HG02571 (cell line): Measurements from ENCODE around the gene CRYAA.
"Not testable (repeated sequence)": the region's sequence is repeated elsewhere in the genome, so short reads cannot be mapped to it uniquely, and the experiment has no call there.

ENCODE experiments used
- ATAC-seq: cut with Tn5 transposase; IDR thresholded peaks from one replicate; pipeline ENCODE4 v1.9.1; 2021; ENCODE audit warnings: mild to moderate bottlenecking, moderate library complexity; ENCODE audit not compliant: unreplicated experiment

The CRYAA gene

GRCh38 chr21:43176621-43177020, 7.8 kb downstream of the CRYAA start:
- peak; percentile 41 for ATAC-seq

- peak; percentile 70 for ATAC-seq
These were observed 8.5 kb downstream of the CRYAA start for GRCh38 chr21:43177043-43177906.

- not testable (repeated sequence) for ATAC-seq
These were observed 9.5 kb downstream of the CRYAA start for GRCh38 chr21:43178175-43178826.

- ATAC-seq: not testable (repeated sequence)
These were observed 12.2 kb downstream of the CRYAA start for GRCh38 chr21:43181033-43181432.

GRCh38 chr21:43187268-43187667, 18.5 kb downstream of the CRYAA start:
- ATAC-seq: not testable (repeated sequence)

- ATAC-seq: no peak
These were observed 18.9 kb downstream of the CRYAA start for GRCh38 chr21:43187715-43188114.

GRCh38 chr21:43188181-43188580, 19.4 kb downstream of the CRYAA start:
- no peak for ATAC-seq

GRCh38 chr21:43188592-43189210, 19.9 kb downstream of the CRYAA start:
- no peak for ATAC-seq

GRCh38 chr21:43189936-43190335, 21.1 kb downstream of the CRYAA start:
- no peak for ATAC-seq

- no peak for ATAC-seq
These were observed 21.7 kb downstream of the CRYAA start for GRCh38 chr21:43190544-43190943.

- no peak for ATAC-seq
These were observed 22.1 kb downstream of the CRYAA start for GRCh38 chr21:43190951-43191350.

GRCh38 chr21:43191521-43191920, 22.7 kb downstream of the CRYAA start:
- no peak for ATAC-seq

- no peak for ATAC-seq
These were observed 23.2 kb downstream of the CRYAA start for GRCh38 chr21:43191971-43192370.

GRCh38 chr21:43192501-43193081, 23.8 kb downstream of the CRYAA start:
- ATAC-seq: no peak

- no peak for ATAC-seq
These were observed 24.4 kb downstream of the CRYAA start for GRCh38 chr21:43193088-43193650.

GRCh38 chr21:43193651-43194302, 25.0 kb downstream of the CRYAA start:
- ATAC-seq: no peak

GRCh38 chr21:43194303-43195120, 25.7 kb downstream of the CRYAA start:
- ATAC-seq: no peak

GRCh38 chr21:43195121-43196021, 26.6 kb downstream of the CRYAA start:
- ATAC-seq: no peak

GRCh38 chr21:43196826-43197225, 28.0 kb downstream of the CRYAA start:
- ATAC-seq: no peak
